Kidney glomerular epithelial cell (primary cell): Measurements from ENCODE around the gene F2RL3.

Experiments
- DNase-seq: peaks from one replicate; lab custom pipeline; 2025; lab: John Stamatoyannopoulos, UW

Gene F2RL3

DNA sequence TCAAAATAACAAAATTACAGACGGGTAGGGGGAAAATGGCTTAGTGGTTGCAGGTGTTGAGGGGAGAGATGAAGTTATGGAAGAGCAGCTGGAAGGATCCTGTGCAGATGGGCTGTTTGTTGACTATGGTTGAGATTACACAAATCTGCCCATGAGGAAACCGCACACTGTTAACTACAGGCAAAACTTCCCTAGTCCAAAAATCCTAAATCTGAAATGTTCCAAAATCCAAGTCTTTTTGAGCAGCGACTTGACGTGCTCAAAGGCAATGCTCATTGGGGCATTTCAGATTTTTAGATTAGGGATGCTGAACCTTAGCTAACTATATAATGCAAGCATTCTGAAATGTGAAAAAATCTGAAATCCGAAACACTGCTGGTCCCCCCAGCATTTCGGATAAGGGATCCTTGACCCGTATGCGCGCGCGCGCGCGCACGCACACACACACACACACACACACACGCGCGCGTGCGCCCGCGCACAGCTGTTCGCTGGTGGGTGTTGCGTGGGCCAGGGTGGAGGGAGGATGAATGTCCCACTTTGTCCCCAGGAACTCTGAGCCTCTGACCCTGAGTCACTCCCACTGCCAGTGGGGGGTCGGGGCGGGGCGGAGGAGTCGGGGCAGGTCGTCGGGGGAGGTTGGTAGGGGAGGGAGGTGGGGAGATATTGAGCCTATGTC is 6.8 kb downstream of the F2RL3 start:
- no peak for DNase-seq

DNA sequence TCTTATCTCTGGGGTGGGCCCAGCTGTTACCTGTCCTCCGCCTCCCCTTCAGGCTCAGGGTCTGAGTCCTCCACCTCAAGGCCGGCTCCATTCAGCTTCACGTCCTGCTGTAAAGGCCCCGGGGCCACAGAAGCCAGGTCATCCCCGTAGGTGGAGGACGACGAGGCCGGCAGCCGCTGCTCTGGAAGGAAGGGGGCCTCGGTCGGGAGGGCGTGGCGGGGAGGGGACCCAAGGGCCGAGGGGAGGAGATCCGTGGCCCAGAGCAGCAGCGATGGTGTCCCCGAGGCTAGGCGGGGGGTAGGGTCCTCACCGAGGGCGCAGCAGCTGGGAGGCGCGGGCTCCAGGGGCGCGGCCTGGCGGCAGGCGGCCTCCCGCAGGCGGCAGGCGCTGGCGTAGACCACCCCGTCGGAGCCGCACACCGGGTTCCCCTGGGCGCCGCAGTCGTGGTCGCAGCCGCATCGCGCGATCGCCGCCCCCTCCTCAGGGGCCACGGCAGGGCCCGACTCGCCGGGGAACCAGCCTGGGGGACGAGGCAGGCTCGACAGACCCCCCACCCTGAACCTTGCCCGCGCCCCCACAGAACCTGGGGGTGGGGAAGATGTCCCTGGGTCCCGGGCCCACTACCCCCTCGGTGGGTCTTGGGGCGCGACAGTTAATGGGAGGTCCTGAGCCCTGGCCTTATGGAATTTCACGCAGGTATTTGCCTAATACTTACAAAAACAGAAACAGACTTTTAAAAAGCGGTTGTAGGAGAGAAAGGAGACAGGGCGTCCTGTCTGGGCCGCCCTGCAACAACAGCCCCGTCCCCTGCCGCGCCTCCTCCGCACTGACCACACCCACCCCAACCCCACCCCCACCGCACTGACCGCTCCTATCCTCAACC is 7.6 kb downstream of the F2RL3 start:
- DNase-seq, result no peak

DNA sequence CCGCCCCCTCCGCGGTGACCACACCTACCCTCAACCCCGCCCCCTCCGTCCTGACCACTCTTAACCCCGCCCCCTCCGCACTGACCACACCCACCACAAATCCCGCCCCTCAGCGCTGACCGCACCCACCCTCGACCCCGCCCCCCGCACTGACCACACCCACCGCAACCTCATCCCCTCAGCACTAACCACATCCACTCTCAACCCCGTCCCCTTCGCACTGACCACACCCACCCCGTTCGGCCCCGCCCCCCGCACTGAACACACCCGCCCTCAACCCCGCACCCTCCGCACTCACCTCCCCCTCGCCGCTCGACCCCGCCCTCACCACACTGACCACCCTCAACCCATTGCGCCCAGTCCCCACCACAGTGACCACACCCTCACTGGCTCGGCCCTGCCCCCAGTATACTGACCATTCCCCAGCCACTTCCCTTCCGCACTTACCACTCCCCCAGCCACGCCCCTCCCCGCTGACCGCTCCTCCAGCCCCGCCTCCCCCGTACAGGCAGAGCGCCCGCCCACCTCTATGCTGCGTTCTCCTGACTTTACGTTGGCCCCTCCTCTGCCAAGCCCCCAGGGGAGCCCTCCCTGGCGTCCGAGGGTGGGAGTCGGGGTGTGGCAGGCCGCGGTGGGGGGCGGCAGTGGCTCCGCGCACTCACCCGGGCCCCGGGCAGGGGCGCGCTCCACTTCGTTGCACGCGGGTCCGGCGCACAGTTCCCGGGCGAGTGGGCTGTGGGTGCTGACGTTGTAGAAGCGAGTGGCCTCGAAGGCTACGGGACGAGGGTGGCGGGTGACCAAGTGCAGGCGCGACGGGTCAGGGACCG is 8.4 kb downstream of the F2RL3 start:
- DNase-seq, result peak; percentile 77

DNA sequence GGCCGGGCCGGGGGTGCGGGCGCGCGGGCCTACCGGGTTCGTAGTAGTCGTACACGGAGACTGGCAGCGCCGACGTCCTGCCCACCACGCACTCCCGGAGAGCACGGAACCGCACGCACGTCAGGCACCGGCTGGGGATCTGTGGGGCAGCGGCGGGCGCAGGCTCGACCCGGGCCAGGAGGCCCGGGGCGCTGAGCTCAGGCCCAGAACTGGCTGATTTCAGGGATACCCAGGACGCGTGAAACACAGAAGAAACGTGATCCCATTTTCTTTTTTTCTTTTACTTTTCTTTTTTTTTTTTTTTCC is 9.0 kb downstream of the F2RL3 start:
- DNase-seq, result no peak

DNA sequence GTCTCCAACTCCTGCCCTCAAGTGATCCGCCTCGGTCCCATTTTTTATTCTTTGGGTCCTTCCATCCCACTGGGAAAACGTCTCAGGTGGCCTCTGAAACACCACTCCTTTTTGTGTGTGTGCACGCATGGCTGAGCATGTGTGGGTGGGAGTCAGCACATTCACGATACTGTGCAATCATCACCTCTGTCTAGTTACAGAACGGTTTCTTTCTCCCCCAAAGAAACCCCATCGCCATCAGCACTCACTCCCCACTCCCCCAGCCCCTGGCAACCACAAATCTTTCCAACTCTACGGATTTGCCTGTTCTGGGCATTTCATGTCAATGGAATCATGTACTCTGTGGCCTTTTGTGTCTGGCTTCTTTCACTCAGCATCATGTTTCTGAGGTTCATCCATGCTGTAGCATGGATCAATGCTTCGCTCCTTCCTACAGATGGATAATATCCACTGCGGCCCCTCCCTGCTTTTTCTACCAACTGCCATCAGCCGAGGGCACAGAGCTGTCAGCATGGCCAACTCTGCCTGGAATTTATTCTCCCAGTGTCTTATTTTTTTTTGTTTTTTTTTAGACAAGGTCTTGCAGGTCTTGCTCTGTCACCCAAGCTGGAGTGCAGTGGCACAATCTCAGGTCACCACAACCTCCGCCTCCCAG is 9.7 kb downstream of the F2RL3 start:
- peak; percentile 6 for DNase-seq

DNA sequence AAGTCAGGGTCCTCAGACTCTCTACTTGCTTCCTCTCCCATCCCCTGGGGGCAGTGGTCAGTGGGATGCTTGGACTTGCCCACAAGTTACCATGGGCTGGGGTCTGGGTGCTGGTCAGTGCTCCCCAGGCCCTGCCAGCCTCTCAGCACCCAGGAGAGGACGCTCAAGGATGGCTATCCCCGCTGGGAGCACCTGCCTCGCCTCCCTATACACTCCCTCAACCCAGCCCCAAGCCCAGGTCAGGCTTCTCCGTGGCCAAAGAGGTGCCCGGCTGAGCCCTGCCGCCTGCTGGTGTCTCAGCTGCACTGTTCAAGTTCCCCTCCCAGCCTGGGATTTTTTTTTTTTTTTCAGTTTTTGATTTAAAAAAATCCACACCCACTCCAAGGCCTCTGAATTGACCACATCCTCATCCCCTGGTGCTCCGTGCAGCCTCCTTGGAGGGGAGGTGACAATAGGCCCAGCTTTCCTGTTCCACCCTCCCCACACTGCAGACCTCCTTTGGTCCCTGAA is 10.8 kb downstream of the F2RL3 start:
- DNase-seq, result no peak

DNA sequence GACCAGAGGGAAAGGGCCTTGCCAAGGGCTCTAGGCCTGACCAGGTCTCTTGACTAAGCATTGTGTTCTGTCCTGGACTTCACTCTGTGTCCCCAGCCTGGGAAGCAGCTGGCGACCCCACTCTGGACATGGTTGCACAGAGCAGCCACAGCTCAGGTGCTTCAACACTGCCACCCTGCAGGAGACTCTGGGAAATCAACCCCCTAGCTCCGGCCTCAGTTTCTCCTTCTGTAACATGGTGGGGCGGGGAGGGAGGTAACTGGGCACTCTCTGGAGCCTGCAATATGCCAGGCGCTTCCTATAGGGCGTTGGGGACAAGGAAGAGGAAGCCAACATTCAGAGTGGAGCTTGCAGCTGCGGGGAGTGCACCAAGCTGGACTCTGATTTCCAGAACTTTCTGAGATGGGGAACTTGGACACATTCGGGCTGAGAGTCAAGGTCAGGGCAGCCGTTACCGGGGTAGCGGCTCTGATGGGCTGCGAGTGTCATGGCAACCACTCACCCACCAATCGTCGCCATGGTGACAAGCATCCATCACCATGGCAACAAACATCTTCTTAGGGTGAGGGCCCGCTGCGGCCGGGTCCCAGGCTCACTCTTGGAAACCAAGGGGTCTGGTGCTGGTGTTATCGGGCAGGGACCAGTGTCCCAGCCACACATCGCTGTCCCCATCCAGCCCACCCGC is 12.8 kb downstream of the F2RL3 start:
- DNase-seq, result no peak

DNA sequence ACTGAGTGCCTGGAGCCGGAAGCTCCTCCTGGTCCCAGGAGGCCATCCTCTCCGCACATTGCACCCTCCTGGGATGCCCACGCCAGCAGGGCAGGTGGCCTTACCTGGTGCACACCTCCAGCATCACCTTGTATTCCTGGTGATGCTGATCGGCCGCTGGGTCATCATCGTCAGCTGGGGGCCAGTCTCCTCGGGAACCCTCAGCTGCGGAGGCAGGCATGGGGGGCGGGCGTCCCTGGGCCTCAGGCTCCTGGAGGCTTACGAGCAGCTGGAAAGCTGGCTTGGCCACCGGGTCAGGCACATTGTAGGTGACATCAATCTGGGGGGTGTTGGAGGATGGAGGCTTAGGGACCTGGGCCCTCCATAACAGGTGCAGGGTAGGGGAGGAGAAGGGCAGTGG is 13.7 kb downstream of the F2RL3 start:
- DNase-seq, result no peak

DNA sequence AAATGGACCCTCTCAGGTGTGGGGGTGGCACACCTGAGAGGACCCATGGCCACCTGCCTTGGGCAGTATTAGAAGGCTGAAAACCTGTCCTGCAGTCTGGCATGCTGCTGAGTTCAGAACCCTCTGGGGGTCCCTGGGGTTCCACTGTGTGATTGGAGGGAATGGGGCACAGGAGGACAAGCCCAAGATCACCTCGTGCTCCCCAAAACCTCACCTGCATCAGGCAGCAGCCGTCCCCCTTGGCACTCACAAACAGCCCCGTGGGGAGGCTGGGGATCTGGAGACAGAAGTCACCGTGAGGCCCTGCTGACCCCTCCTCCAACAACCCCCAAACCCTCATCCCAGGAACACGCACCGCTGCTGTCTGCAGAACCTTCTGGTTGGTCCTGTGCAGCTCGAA is 14.5 kb downstream of the F2RL3 start:
- DNase-seq, result no peak

DNA sequence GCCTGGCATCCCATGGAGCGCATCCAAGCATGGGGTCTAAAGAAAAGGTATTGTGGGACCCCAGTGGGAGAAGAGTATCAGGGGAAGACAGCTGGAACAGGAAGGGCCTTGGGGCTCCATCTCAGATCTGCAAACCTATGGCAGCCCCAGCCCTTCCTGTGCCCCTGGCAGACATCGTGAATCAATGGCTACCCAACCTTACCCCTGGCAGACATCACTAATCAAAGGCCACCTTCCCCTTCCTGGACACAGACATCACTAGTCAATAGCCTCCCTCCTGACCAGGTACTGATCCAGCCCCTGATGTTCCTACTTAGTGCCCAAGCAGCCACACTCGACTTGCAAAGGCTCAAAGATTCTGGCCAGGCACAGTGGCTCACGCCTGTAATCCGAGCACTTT is 15.8 kb downstream of the F2RL3 start:
- DNase-seq, result no peak

DNA sequence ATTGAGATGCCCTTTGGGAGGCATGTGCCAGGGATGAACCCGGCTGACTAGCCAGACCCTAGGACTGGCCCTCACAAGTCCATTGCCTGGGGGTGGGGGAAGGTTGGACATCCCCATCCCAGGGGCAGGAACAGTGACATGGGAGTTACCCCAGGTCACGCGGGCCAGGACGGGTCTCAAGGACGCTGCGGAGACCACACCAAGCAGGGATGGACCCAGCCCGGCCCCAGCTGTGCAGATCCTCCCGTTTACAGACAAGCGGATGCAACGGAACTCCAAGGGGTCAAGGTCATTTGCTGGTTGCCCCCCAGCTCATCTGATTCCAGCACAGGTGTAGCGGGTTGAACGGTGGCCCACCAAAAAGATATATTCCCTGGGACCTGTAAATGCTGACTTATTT is 20.0 kb downstream of the F2RL3 start:
- no peak for DNase-seq

DNA sequence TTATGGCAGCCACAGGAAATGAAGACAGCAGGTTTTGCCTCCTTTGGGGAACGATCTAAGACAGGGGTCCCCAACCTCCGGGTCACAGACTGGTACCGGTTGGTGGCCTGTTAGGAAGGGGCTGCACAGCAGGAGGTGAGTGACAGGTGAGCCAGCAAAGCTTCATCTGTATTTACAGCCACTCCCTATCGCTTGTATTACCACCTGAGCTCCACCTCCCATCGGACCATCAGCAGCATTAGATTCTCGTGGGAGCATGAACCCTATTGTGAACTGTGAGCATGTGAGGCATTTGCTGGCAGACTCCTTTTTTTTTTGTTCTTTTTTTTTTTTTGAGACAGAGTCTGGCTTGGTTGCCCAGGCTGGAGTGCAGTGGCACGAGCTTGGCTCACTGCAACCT is 22.2 kb downstream of the F2RL3 start:
- DNase-seq, result no peak

DNA sequence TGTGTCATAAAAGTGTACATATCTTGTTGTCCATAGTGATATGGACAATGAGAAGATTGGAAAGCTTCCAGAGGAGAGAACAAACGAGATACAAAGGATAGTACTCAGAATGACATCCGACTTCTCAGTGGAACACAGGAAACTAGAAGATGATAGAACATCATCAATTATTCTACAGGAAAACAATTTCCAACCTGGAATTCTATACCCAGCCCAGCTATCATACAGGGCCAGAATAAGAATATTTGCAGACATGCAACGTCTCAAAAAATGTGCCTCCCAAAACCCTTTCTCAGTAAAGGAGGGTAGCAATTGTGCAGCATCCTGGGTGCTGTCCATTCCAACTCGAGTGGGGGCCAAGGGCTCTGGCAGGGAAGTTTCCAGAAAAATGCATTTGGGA is 24.0 kb downstream of the F2RL3 start:
- no peak for DNase-seq

DNA sequence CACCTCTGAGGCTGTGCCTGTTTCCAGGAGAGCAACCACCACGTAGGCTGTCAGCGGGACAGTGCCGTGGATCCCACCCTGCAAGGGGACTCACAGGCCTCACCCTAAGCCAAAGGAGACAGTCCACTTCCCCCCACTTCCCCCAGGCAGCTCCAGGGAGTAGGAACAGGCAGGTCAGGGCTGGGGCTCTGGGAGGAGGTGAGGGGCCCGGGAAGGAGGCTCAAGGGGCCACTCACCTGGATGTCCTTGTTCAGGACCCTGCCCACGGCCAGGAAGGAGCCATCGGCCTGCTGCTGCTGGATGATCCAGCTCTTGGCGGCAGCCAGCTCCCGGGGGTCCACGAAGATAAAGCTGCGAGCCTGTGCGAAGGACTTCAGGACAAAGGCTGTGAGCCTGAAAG is 25.6 kb downstream of the F2RL3 start:
- DNase-seq, result no peak

DNA sequence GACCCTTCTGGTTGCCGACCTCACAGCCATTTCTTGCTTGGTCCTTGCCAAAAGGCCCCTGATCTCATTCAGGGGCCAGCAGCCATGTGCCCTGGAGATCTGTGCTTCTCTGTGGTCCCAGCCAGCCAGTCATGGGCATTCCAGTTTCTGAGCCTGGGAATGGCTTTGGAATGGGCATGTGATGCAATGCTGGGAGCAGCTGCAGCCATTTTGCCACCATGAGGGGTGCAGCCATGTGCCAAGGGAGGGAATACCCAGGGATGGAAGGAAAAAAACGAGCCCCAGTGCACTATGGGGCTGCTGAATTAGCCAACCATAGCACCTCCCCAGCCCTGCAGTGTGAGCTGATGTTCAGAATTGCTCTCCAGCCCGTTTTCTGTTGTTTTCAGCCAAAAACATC is 26.3 kb downstream of the F2RL3 start:
- DNase-seq, result no peak

DNA sequence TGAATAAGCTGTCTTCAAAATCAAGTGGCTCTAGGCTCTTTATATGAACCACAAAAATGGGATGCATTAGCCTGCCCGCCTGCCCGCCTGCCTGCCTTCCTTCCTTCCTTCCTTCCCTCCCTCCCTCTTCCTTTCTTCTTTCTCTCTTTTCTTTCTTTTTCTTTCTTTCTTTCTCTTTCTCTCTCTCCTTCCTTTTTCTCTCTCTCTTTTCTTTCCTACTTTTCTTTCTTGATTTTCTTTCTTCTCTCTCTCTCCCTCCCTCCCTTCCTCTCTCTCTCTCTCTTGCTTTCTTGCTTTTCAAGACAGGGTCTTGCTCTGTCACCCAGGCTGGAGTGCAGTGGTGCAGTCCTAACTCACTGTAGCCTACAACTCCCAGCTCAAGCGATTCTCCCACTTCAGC is 26.9 kb downstream of the F2RL3 start:
- no peak for DNase-seq

DNA sequence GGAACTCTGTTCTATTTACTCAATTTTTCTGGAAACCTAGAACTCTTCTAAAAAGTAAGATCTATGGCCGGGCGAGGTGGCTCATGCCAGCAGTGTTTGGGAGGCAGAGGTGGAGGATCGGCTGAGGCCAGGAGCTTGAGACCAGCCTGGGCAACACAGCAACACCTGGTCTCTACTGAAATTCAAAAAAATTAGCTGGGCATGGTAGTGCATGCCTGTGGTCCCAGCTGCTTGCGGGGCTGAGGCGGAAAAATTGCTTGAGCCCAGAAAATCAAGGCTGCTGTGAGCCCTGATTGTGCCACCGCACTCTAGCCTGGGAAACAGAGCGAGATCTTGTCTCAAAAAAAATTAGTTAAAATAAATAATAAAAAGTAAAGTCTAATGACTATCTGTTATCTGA is 28.6 kb downstream of the F2RL3 start:
- no peak for DNase-seq

DNA sequence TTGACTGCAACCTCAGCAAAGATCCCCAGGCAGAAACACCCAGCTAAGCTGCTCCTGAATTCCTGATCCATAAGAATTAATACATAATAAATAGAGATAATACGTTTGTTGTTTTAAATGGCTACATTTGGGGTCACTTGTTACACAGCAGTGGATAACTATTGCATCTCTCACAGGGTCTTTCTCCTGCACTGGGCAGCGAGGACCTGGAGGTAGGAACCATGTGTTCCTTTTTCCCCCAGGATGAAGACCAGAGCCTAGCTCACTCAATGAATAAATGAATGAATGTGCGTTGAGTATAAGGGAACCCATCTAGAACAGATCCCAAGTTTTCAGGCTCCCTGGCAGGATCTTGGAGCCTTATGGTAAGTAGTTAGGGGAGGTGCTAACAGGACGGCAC is 30.7 kb downstream of the F2RL3 start:
- no peak for DNase-seq

DNA sequence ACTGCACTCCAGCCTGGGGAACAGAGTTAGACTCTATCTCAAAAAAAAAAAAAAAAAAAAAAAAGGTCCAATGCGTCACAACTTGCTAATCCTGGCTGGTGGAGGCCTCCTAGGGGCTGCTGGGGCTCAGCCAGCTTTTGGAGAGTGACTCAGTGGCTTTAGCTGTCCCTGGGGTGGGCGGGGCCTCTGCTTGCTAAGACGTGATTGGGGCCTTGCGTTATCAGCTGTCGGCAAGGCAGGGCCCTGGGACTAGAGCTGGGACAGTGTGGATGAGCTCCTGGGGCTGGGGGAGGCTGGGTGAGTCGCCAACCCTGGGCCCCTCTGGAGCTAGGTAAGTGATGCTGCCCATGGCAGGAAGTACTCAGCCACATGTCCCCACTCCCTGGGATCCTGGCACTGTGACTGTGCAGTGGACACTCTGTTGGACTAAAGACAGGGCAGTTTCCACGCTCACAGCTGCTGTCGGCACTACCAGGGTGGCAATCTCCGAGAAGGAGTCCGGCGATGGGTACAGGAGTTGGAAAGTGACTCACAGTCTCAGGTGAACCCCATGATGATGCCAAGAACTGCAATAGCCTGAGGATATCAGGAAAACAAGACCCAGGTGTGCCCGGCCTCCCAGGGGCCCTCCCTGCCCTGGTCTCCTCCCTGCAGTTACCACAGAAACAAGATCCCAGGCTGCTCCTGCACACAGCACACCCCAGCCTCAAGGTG is 32.2 kb downstream of the F2RL3 start:
- no peak for DNase-seq

DNA sequence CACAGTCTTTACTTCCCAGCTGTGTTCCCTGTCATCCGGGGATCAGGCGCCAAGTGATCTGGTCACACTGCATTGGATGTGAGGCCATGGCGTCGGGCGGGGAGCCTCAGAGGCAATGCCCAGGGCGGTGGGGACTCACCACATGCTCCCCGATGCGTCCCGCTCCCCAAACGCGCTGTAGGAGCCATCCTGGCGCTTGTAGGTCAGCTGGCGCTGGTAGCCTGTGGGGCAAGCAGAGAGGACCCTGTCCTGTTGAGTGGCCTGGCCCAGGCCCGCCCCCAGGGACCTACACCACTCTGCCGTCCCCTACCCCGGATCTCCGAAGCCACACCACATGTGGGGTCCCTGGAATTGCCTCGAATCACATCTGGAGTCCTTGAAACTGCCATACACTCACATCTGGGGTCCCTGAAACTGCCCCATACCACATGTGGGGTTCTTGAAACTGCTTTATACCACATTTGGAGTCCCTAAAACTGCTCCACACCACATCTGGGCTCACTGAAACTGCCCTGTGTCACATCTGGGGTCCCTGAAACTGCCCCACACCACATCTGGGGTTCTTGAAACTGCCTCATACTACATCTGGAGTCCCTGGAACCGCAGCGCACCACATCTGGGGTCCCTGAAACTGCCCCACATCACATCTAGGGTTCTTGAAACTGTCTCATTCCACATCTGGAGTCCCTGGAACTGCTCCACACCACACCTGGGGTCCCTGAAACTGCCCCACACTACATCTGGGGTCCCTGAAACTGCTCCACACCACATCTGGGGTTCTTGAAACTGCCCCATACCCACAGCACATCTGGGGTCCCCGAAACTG is 33.2 kb downstream of the F2RL3 start:
- no peak for DNase-seq
